Stimulated activated CD8-positive, alpha-beta memory T cell treated with anti-CD3 and anti-CD28 coated beads, Interleukin-7, amount 100 ng/mL, for 4 hours (primary cell): ENCODE data around the gene ZNF687.

ENCODE experiments used
- DNase-seq, 2 donors: peaks; one replicate each; pipeline ENCODE4 v3.0.0-alpha.2; 2020; ENCODE audit warnings: low read depth in 2 of 2

The ZNF687 gene

GRCh38 chr1:151312826-151313225, 30.7 kb downstream of the ZNF687 start:
- DNase-seq, result no peak

- DNase-seq, result no peak
Observed at GRCh38 chr1:151313501-151313900, 31.4 kb downstream of the ZNF687 start.

GRCh38 chr1:151314137-151314875, 32.2 kb downstream of the ZNF687 start:
- DNase-seq, result no peak

- DNase-seq, result no peak
Observed at GRCh38 chr1:151315565-151316235, 33.6 kb downstream of the ZNF687 start.

- no peak for DNase-seq
Observed at GRCh38 chr1:151318975-151319374, 36.9 kb downstream of the ZNF687 start.

- no peak for DNase-seq
Observed at GRCh38 chr1:151324390-151324930, 42.4 kb downstream of the ZNF687 start.

GRCh38 chr1:151325231-151325630, 43.1 kb downstream of the ZNF687 start:
- no peak for DNase-seq

GRCh38 chr1:151325646-151326429, 43.7 kb downstream of the ZNF687 start:
- no peak for DNase-seq

- peak; percentile 42 for DNase-seq
Observed at GRCh38 chr1:151326619-151327222, 44.6 kb downstream of the ZNF687 start.

- DNase-seq, result peak; percentile 76 to 83
Observed at GRCh38 chr1:151327223-151327902, 45.3 kb downstream of the ZNF687 start, which contains the start of gene PI4KB. Gene PI4KB (minus strand): TSS chr1:151327416. CDS start chr1:151316481, 10,935 bp downstream.

GRCh38 chr1:151327903-151328674, 46.0 kb downstream of the ZNF687 start:
- no peak for DNase-seq

- no peak for DNase-seq
Observed at GRCh38 chr1:151334822-151335221, 52.7 kb downstream of the ZNF687 start.

GRCh38 chr1:151336556-151336955, 54.5 kb downstream of the ZNF687 start:
- DNase-seq, result no peak

- peak; percentile 24 to 33 for DNase-seq
Observed at GRCh38 chr1:151340870-151341754, 59.0 kb downstream of the ZNF687 start.
